Fibroblast of pulmonary artery (primary cell): ENCODE results near the gene FAM149B1.

Experiments
- DNase-seq: peaks from one replicate; pipeline ENCODE4 v3.0.0-alpha.2; 2010; ENCODE audit warnings: low read depth
- H3K4me3 ChIP-seq: replicated peaks from 2 replicates; pipeline ENCODE4 v1.5.1; 2011; ENCODE audit warnings: low read depth, mild to moderate bottlenecking, control low read depth, low read length, moderate library complexity
- CTCF ChIP-seq: IDR thresholded peaks from 2 replicates; pipeline ENCODE4 v1.5.1; 2011; ENCODE audit warnings: mild to moderate bottlenecking, control low read depth, low read length, inconsistent platforms; ENCODE audit errors: missing control alignments

The FAM149B1 gene

GRCh38 chr10:73262105-73262730 lies 94.3 kb downstream of the FAM149B1 start:
- no peak for TF ChIP-seq CTCF
- peak; percentile 82 for DNase-seq
- H3K4me3 ChIP-seq = no peak overlapping the region

- H3K4me3 ChIP-seq = no peak overlapping the region
- no peak for DNase-seq
- TF ChIP-seq CTCF = no peak
Observed at GRCh38 chr10:73262880-73263555, 95.1 kb downstream of the FAM149B1 start.

GRCh38 chr10:73263693-73264347 lies 95.9 kb downstream of the FAM149B1 start:
- H3K4me3 ChIP-seq = no peak overlapping the region
- peak; percentile 61 for TF ChIP-seq CTCF
- DNase-seq = peak; percentile 51

- DNase-seq = no peak
- no peak overlapping the region for H3K4me3 ChIP-seq
- TF ChIP-seq CTCF = no peak
Observed at GRCh38 chr10:73264423-73264822, 96.5 kb downstream of the FAM149B1 start.

GRCh38 chr10:73281097-73281496 lies 113.2 kb downstream of the FAM149B1 start:
- no peak for TF ChIP-seq CTCF
- no peak for DNase-seq
- H3K4me3 ChIP-seq = no peak overlapping the region

GRCh38 chr10:73287441-73287840 lies 119.5 kb downstream of the FAM149B1 start:
- no peak for TF ChIP-seq CTCF
- DNase-seq = no peak
- no peak overlapping the region for H3K4me3 ChIP-seq
